ENCODE data around the gene PRDM8. TPM values are rescaled to one million over a fixed set of nuclear protein-coding genes. Genes with fewer than 3 reads are reported as not detected.

The PRDM8 gene
- total RNA-seq, 1 experiment from 2014 or later, result 5.3 TPM

DNA sequence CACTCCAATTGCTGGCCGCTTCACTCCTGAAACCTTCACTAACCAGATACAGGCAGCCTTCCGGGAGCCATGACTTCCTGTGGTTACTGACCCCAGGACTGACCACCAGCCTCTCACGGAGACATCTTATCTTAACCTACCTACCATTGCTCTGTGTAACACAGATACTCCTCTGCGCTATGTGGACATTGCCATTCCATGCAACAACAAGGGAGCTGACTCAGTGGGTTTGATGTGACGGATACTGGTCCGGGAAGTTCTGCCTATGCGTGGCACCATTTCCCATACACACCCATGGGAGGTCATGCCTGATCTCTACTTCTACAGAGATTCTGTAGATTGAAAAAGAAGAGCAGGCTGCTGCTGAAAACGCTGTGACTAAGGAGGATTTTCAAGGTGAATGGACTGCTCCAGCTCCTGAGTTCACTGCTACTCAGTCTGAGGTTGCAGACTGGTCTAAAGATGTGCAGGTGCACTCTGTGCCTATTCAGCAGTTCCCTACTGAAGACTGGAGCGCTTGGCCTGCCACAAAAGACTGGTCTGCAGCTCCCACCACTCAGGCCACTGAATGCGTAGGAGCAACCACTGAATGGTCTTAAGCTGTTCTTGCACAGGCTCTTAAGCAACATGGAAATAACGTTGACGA is 35.8 kb upstream of the PRDM8 start:
- intact Hi-C loops (cut with micrococcal nuclease; ENCODE audit: unreplicated experiment) (no loop called here), in situ Hi-C loops (cut with HindIII; ENCODE audit: low pct_unique_long_range_greater_than_20kb, low sequenced_read_pairs) (no loop called here)
- no peak for ATAC-seq
- H3K27me3 ChIP-seq (ENCODE audit: control insufficient read depth, insufficient read depth, low read length), result no peaks in the 10 kb centered on the region
- peaks cover 6% of the 10 kb centered on the region; the same call in 1 of the 2 replicates for H3K9me3 ChIP-seq (ENCODE audit: control insufficient read depth, insufficient read depth, low read depth, low read length)
- ChIA-PET POLR2A (no interaction called here), CTCF (no interaction called here)
- no peak for DNase-seq (ENCODE audit: low read depth, low spot score)
- H3K36me3 ChIP-seq (ENCODE audit: control insufficient read depth, insufficient read depth, low read length), result no peaks in the 10 kb centered on the region
- no peak for TF ChIP-seq SIN3A (IDR thresholded peaks at IDR 0.05; ENCODE audit: borderline replicate concordance, insufficient read depth, low read depth, low read length)
- no peak for TF ChIP-seq CTCF (IDR thresholded peaks at IDR 0.05)
- TF ChIP-seq, protein P1, sequence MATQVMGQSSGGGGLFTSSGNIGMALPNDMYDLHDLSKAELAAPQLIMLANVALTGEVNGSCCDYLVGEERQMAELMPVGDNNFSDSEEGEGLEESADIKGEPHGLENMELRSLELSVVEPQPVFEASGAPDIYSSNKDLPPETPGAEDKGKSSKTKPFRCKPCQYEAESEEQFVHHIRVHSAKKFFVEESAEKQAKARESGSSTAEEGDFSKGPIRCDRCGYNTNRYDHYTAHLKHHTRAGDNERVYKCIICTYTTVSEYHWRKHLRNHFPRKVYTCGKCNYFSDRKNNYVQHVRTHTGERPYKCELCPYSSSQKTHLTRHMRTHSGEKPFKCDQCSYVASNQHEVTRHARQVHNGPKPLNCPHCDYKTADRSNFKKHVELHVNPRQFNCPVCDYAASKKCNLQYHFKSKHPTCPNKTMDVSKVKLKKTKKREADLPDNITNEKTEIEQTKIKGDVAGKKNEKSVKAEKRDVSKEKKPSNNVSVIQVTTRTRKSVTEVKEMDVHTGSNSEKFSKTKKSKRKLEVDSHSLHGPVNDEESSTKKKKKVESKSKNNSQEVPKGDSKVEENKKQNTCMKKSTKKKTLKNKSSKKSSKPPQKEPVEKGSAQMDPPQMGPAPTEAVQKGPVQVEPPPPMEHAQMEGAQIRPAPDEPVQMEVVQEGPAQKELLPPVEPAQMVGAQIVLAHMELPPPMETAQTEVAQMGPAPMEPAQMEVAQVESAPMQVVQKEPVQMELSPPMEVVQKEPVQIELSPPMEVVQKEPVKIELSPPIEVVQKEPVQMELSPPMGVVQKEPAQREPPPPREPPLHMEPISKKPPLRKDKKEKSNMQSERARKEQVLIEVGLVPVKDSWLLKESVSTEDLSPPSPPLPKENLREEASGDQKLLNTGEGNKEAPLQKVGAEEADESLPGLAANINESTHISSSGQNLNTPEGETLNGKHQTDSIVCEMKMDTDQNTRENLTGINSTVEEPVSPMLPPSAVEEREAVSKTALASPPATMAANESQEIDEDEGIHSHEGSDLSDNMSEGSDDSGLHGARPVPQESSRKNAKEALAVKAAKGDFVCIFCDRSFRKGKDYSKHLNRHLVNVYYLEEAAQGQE (IDR thresholded peaks at IDR 0.05; ENCODE audit: insufficient read depth in 1 of 2, low read depth in 2 of 2, low read length in 1 of 2), result no peak
- TF ChIP-seq POLR2AphosphoS5 (IDR thresholded peaks at IDR 0.05; ENCODE audit: low read depth, low read length), result no peak
- no peak for TF ChIP-seq TCF7L2 (IDR thresholded peaks at IDR 0.05; ENCODE audit: low read depth, low read length)
- H3K27ac ChIP-seq (ENCODE audit: low read length), result no peak overlapping the region
- H3K4me3 ChIP-seq (ENCODE audit: low read depth in 2 of 2, low read length in 2 of 2), result no peak overlapping the region
- H3K4me1 ChIP-seq (ENCODE audit: control insufficient read depth, insufficient read depth, low read length), result no peaks in the 10 kb centered on the region
- BruUV-seq (replicated peaks), result no TSS peak

DNA sequence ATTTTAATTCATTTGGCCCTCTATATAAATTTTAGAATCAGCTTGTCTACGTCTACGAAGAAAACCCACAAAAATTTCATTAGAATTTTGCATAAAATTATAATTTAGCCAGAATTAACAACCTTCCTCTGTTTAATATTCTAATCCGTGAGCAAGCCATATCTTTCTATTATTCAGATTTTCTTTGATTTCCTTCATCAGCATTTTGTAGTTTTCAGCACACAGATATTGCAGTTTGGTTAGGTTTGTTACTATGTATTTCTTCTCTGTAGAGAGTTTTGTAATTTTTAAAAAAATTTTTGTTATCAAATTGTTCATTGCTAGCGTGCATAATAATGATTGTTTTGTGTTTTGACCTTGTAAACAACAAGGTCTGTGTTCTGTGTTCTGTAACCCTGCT is 34.9 kb upstream of the PRDM8 start:
- Histone ChIP-seq H3K27me3 (ENCODE audit: control insufficient read depth, insufficient read depth, low read length) (no peaks in the 10 kb centered on the region), H3K9me3 (ENCODE audit: control insufficient read depth, insufficient read depth, low read depth, low read length) (0 out of 2 replicates have a peak, but pooled peaks cover 6% of the 10 kb centered on the region), H3K27ac (ENCODE audit: low read length) (no peak overlapping the region), H3K4me1 (ENCODE audit: control insufficient read depth, insufficient read depth, low read length) (no peaks in the 10 kb centered on the region), H3K4me3 (ENCODE audit: low read depth in 2 of 2, low read length in 2 of 2) (no peak overlapping the region), H3K36me3 (ENCODE audit: control insufficient read depth, insufficient read depth, low read length) (no peaks in the 10 kb centered on the region)
- intact Hi-C loops (cut with micrococcal nuclease; ENCODE audit: unreplicated experiment), result no loop called here
- ChIA-PET CTCF (no interaction called here), POLR2A (no interaction called here)
- DNase-seq (ENCODE audit: low read depth, low spot score) (no peak), ATAC-seq (no peak)
- no TSS peak for BruUV-seq (replicated peaks)
- in situ Hi-C loops (cut with HindIII; ENCODE audit: low pct_unique_long_range_greater_than_20kb, low sequenced_read_pairs), result no loop called here
- no peak for TF ChIP-seq TCF7L2 (IDR thresholded peaks at IDR 0.05; ENCODE audit: low read depth, low read length)
- TF ChIP-seq CTCF (IDR thresholded peaks at IDR 0.05), result no peak
- TF ChIP-seq SIN3A (IDR thresholded peaks at IDR 0.05; ENCODE audit: borderline replicate concordance, insufficient read depth, low read depth, low read length), result no peak
- TF ChIP-seq, protein P1 (IDR thresholded peaks at IDR 0.05; ENCODE audit: insufficient read depth in 1 of 2, low read depth in 2 of 2, low read length in 1 of 2), result no peak
- TF ChIP-seq POLR2AphosphoS5 (IDR thresholded peaks at IDR 0.05; ENCODE audit: low read depth, low read length), result no peak
